Measurements from ENCODE around the gene TSEN2. TPM values are rescaled to one million over a fixed set of nuclear protein-coding genes. Genes with fewer than 3 reads are reported as not detected.

TSEN2 gene
- total and polyA plus RNA-seq, 9 of the 15 experiments (the other 6 are each of a cell fraction or from before 2014, with no cell fraction given), result 38.5 to 76.3 (median 46.6) TPM

DNA sequence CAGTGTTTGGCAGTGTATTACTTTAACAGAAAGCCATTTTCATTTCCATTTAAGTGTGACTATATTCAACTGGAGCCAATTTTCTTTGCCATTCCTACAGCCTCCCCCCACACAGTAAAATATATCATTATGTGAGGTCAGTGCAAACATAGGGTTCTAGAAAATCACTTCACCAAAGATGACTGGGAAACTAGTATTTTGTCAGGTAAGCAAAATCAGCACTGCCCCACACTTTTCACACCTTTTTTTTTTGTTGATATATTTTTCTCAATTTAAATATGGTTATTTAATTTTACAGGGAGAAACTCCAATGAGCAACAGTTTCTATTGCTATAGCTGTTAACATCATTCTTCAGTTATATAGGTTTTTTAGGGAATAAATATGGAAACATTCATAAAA lies 31.4 kb downstream of the TSEN2 start (continued):
- TF ChIP-seq ATF2 (CRISPR knock-in tag; IDR thresholded peaks at IDR 0.05), result no peak
- no peak for TF ChIP-seq RNF2 (IDR thresholded peaks at IDR 0.05)
- TF ChIP-seq PRMT5 (CRISPR knock-in tag; IDR thresholded peaks at IDR 0.05), result no peak
- TF ChIP-seq CSDE1 (IDR thresholded peaks at IDR 0.05), result no peak
- TF ChIP-seq ZNF253 (CRISPR knock-in tag; conservative IDR thresholded peaks at IDR 0.05), result no peak
- TF ChIP-seq MAFG (tag; conservative IDR thresholded peaks at IDR 0.05), result peak; percentile 48; the same call in 1 of the 2 replicates
- TF ChIP-seq ZNF551 (CRISPR knock-in tag; IDR thresholded peaks at IDR 0.05), result no peak
- no peak for TF ChIP-seq CBFA2T3 (IDR thresholded peaks at IDR 0.05)
- no peak for TF ChIP-seq MAZ (CRISPR knock-in tag; conservative IDR thresholded peaks at IDR 0.05 in 1 of 2, IDR thresholded peaks at IDR 0.05 in 1 of 2)

DNA sequence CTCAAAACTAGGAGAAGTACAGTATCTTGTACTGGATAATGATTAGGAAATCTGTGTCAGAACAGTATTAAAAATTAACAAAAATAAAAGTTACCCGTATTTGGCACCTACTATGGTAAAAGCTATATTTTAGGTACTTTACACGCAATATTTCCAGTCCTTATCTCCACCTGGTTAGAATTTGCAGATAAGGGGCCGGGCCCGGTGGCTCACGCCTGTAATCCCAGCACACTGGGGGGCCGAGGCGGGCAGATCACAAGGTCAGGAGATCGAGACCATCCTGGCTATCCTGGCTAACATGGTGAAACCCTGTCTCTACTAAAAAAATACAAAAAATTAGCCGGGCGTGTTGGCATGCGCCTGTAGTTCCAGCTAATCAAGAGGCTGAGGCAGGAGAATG lies 32.6 kb downstream of the TSEN2 start:
- no TSS peak for BruUV-seq (replicated peaks)
- H3K4me3 ChIP-seq, result no peak overlapping the region
- H3K4me1 ChIP-seq (replicated peaks in 1 of 2; ENCODE audit: control insufficient read depth in 2 of 2, insufficient read depth in 2 of 2, low read length in 2 of 2), result no peaks in the 10 kb centered on the region
- H3K27ac ChIP-seq (ENCODE audit: extremely low read depth, low read depth, low read length), result no peak overlapping the region
- CTCF ChIA-PET (ENCODE audit: low intra/inter-chr PET ratio), result no interaction called here
- WGBS (ENCODE audit: insufficient coverage, low coverage, missing lambda C conversion rate), result 86% methylated on average over 11 of the region's 11 CpGs
- POLR2A ChIA-PET, result interaction anchor here (0.6 kb wide), 1 partner anchor 483 kb away, joined by 3 read pairs; no protein-coding TSS in a partner anchor
- H3K27me3 ChIP-seq (ENCODE audit: control insufficient read depth in 2 of 2, insufficient read depth in 2 of 2, low read length in 2 of 2), result no peaks in the 10 kb centered on the region
- H3K36me3 ChIP-seq (ENCODE audit: control insufficient read depth, insufficient read depth, low read length), result peaks cover 72% of the 10 kb centered on the region
- no peaks in the 10 kb centered on the region for H4K20me1 ChIP-seq (replicated peaks; ENCODE audit: control insufficient read depth, insufficient read depth, low read length)
- H3K9ac ChIP-seq (ENCODE audit: insufficient read depth in 1 of 2, low read depth in 2 of 2, low read length in 2 of 2), result no peak overlapping the region
- intact Hi-C loops (cut with micrococcal nuclease), result no loop called here
- no peak for FAIRE-seq
- no peak overlapping the region for H3K4me2 ChIP-seq (ENCODE audit: insufficient read depth, low read length)
- no peaks in the 10 kb centered on the region for H3K79me2 ChIP-seq (ENCODE audit: control insufficient read depth, insufficient read depth, low read length)
- TF ChIP-seq RREB1 (CRISPR knock-in tag; IDR thresholded peaks at IDR 0.05) (no peak), ETS2 (tag; IDR thresholded peaks at IDR 0.05; ENCODE audit: borderline replicate concordance, poor library complexity, severe bottlenecking) (no peak), ZNF79 (CRISPR knock-in tag; IDR thresholded peaks at IDR 0.05; ENCODE audit: low read depth) (no peak)
- TF ChIP-seq, protein P1, sequence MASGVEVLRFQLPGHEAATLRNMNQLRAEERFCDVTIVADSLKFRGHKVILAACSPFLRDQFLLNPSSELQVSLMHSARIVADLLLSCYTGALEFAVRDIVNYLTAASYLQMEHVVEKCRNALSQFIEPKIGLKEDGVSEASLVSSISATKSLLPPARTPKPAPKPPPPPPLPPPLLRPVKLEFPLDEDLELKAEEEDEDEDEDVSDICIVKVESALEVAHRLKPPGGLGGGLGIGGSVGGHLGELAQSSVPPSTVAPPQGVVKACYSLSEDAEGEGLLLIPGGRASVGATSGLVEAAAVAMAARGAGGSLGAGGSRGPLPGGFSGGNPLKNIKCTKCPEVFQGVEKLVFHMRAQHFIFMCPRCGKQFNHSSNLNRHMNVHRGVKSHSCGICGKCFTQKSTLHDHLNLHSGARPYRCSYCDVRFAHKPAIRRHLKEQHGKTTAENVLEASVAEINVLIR (CRISPR knock-in tag; IDR thresholded peaks at IDR 0.05), result no peak
- no peaks in the 10 kb centered on the region for H3K9me1 ChIP-seq (ENCODE audit: control insufficient read depth, insufficient read depth, low read length)
- in situ Hi-C loops (cut with MboI), result no loop called here
- no peaks in the 10 kb centered on the region for H3K9me3 ChIP-seq (replicated peaks; ENCODE audit: control insufficient read depth, insufficient read depth, low read depth, low read length)
- ATAC-seq, result no peak
- no peak for DNase-seq (ENCODE audit: extremely low read depth in 1 of 4, low spot score in 3 of 4)
- H2AFZ ChIP-seq (ENCODE audit: low read depth, low read length), result no peak overlapping the region

Measured in K562 (cell line).